SK-N-SH treated with all-trans-retinoic acid at 6 μM for 48 hours (cell line): ENCODE measurements around the gene SLC13A3.

Source experiments
- ATAC-seq: fragments of 200-7000 bp; cut with Tn5 transposase; 3 replicates; pipeline ENCODE4 v1.9.1; 2020; ENCODE audit warnings: mild to moderate bottlenecking, moderate library complexity
- BACH2 ChIP-seq: fragments of 250-450 bp; sonication (Bioruptor Pico); IDR thresholded peaks from 2 replicates; pipeline ENCODE4 v1.9.0; 2021; ENCODE audit warnings: mild to moderate bottlenecking, borderline replicate concordance
- CSDC2 ChIP-seq: fragments of 250-450 bp; sonication (Bioruptor Pico); IDR thresholded peaks from 2 replicates; pipeline ENCODE4 v1.5.0; 2020; ENCODE audit warnings: mild to moderate bottlenecking, moderate library complexity
- CSRNP3 ChIP-seq: fragments of 250-450 bp; sonication (Bioruptor Pico); IDR thresholded peaks from 2 replicates; pipeline ENCODE4 v1.5.1; 2021; ENCODE audit warnings: mild to moderate bottlenecking, moderate library complexity
- ESRRG ChIP-seq: fragments of 250-450 bp; sonication (Bioruptor Pico); IDR thresholded peaks from 2 replicates; pipeline ENCODE4 v1.6.1; 2021; ENCODE audit warnings: mild to moderate bottlenecking
- GLIS3 ChIP-seq: fragments of 250-450 bp; sonication (Bioruptor Pico); IDR thresholded peaks from 2 replicates; pipeline ENCODE4 v1.5.0; 2020; ENCODE audit warnings: mild to moderate bottlenecking, moderate library complexity
- ISL1 ChIP-seq: fragments of 250-450 bp; sonication (Bioruptor Pico); IDR thresholded peaks from 2 replicates; pipeline ENCODE4 v2.1.2; 2022; ENCODE audit warnings: mild to moderate bottlenecking, moderate library complexity
- OSR1 ChIP-seq: fragments of 250-450 bp; sonication (Bioruptor Pico); IDR thresholded peaks from 2 replicates; pipeline ENCODE4 v1.8.0; 2022; ENCODE audit warnings: moderate library complexity, mild to moderate bottlenecking, inconsistent platforms
- PPARA ChIP-seq: fragments of 250-450 bp; sonication (Bioruptor Pico); IDR thresholded peaks from 2 replicates; pipeline ENCODE4 v1.5.0; 2020; ENCODE audit warnings: mild to moderate bottlenecking, borderline replicate concordance
- RARB ChIP-seq: fragments of 250-450 bp; sonication (Bioruptor Pico); IDR thresholded peaks from 2 replicates; pipeline ENCODE4 v1.8.0; 2021; ENCODE audit warnings: mild to moderate bottlenecking, moderate library complexity
- SNAI2 ChIP-seq: fragments of 250-450 bp; sonication (Bioruptor Pico); IDR thresholded peaks from 2 replicates; pipeline ENCODE4 v1.5.0; 2020; ENCODE audit warnings: mild to moderate bottlenecking, moderate library complexity
- TCF4 ChIP-seq: fragments of 250-450 bp; sonication (Bioruptor Pico); IDR thresholded peaks from 2 replicates; pipeline ENCODE4 v1.8.0; 2021; ENCODE audit warnings: mild to moderate bottlenecking, moderate library complexity, borderline replicate concordance
- TOX ChIP-seq: fragments of 250-450 bp; sonication (Bioruptor Pico); IDR thresholded peaks from 2 replicates; pipeline ENCODE4 v1.8.0; 2021; ENCODE audit warnings: mild to moderate bottlenecking, moderate library complexity, borderline replicate concordance
- ZC3H10 ChIP-seq: fragments of 250-450 bp; sonication (Bioruptor Pico); IDR thresholded peaks from 2 replicates; pipeline ENCODE4 v1.5.1; 2021; ENCODE audit warnings: mild to moderate bottlenecking, moderate library complexity
- ZFP3 ChIP-seq: fragments of 250-450 bp; sonication (Bioruptor Pico); IDR thresholded peaks from 2 replicates; pipeline ENCODE4 v1.5.0; 2020; ENCODE audit warnings: mild to moderate bottlenecking, moderate library complexity
- ZFP30 ChIP-seq: fragments of 450-650 bp; formaldehyde crosslinking; IDR thresholded peaks from 2 replicates; pipeline ENCODE4 v1.5.0; 2022; ENCODE audit warnings: mild to moderate bottlenecking, moderate library complexity
- ZNF565 ChIP-seq: fragments of 450-650 bp; formaldehyde crosslinking; conservative IDR thresholded peaks from 2 replicates; pipeline ENCODE4 v1.5.0; 2020; ENCODE audit warnings: low read depth, mild to moderate bottlenecking, moderate library complexity
- ZNF70 ChIP-seq: fragments of 450-650 bp; formaldehyde crosslinking; IDR thresholded peaks from 2 replicates; pipeline ENCODE4 v1.5.0; 2020; ENCODE audit warnings: mild to moderate bottlenecking, moderate library complexity
- ZNF8 ChIP-seq: fragments of 450-650 bp; formaldehyde crosslinking; IDR thresholded peaks from 2 replicates; pipeline ENCODE4 v1.5.0; 2020; ENCODE audit warnings: mild to moderate bottlenecking, moderate library complexity
- TF ChIP-seq, protein P1 (sequence below): fragments of 250-450 bp; sonication (Bioruptor Pico); IDR thresholded peaks from 2 replicates; pipeline ENCODE4 v1.5.0; 2020; ENCODE audit warnings: mild to moderate bottlenecking, moderate library complexity
- TF ChIP-seq, protein P2 (sequence below): fragments of 250-450 bp; sonication (Bioruptor Pico); IDR thresholded peaks from 2 replicates; pipeline ENCODE4 v1.8.0; 2020; ENCODE audit warnings: mild to moderate bottlenecking, moderate library complexity, borderline replicate concordance
- TF ChIP-seq, protein P3 (sequence below): fragments of 250-450 bp; sonication (Bioruptor Pico); IDR thresholded peaks from 2 replicates; pipeline ENCODE4 v1.5.1; 2020; ENCODE audit warnings: low read depth, mild to moderate bottlenecking, moderate library complexity

SLC13A3 gene

GRCh38 chr20:46594725-46595124 lies 56.5 kb downstream of the SLC13A3 start:
- ATAC-seq: no peak
- TF ChIP-seq BACH2 (CRISPR knock-in tag): no peak
- no peak for TF ChIP-seq ZNF565 (CRISPR knock-in tag)
- no peak for TF ChIP-seq TCF4
- TF ChIP-seq, all 23 proteins: peak for 0

GRCh38 chr20:46592580-46593362 lies 58.5 kb downstream of the SLC13A3 start:
- ATAC-seq: no peak
- TF ChIP-seq, protein P1, sequence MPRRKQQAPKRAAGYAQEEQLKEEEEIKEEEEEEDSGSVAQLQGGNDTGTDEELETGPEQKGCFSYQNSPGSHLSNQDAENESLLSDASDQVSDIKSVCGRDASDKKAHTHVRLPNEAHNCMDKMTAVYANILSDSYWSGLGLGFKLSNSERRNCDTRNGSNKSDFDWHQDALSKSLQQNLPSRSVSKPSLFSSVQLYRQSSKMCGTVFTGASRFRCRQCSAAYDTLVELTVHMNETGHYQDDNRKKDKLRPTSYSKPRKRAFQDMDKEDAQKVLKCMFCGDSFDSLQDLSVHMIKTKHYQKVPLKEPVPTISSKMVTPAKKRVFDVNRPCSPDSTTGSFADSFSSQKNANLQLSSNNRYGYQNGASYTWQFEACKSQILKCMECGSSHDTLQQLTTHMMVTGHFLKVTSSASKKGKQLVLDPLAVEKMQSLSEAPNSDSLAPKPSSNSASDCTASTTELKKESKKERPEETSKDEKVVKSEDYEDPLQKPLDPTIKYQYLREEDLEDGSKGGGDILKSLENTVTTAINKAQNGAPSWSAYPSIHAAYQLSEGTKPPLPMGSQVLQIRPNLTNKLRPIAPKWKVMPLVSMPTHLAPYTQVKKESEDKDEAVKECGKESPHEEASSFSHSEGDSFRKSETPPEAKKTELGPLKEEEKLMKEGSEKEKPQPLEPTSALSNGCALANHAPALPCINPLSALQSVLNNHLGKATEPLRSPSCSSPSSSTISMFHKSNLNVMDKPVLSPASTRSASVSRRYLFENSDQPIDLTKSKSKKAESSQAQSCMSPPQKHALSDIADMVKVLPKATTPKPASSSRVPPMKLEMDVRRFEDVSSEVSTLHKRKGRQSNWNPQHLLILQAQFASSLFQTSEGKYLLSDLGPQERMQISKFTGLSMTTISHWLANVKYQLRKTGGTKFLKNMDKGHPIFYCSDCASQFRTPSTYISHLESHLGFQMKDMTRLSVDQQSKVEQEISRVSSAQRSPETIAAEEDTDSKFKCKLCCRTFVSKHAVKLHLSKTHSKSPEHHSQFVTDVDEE (CRISPR knock-in tag): no peak
- TF ChIP-seq TOX (CRISPR knock-in tag): no peak
- TF ChIP-seq GLIS3 (CRISPR knock-in tag): no peak
- TF ChIP-seq ZC3H10 (CRISPR knock-in tag): no peak
- no peak for TF ChIP-seq CSDC2
- TF ChIP-seq PPARA (CRISPR knock-in tag): no peak
- no peak for TF ChIP-seq ZFP3
- TF ChIP-seq, all 23 proteins: peak for 0

DNA sequence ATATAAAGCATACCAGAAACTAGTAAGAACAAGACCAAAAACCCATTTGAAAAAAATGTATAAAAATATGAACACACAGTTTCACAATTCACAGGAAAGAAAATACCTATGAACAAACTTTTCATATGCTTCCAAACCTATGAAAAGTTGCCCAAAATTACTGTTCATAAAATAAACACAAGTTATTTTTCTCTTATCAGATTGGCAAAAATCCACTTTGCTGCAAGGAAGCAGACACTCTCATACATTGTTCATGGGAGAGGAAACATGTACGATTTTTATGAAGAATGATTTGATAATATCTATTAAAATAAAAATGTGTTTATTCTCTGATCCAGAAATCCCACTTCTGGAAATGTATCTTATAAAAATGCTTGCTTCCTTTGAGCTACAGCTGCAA lies 60.8 kb downstream of the SLC13A3 start:
- TF ChIP-seq OSR1 (CRISPR knock-in tag): no peak
- TF ChIP-seq ZFP30: no peak
- no peak for TF ChIP-seq ZNF8
- no peak for TF ChIP-seq ZNF565 (CRISPR knock-in tag)
- TF ChIP-seq, protein P2, sequence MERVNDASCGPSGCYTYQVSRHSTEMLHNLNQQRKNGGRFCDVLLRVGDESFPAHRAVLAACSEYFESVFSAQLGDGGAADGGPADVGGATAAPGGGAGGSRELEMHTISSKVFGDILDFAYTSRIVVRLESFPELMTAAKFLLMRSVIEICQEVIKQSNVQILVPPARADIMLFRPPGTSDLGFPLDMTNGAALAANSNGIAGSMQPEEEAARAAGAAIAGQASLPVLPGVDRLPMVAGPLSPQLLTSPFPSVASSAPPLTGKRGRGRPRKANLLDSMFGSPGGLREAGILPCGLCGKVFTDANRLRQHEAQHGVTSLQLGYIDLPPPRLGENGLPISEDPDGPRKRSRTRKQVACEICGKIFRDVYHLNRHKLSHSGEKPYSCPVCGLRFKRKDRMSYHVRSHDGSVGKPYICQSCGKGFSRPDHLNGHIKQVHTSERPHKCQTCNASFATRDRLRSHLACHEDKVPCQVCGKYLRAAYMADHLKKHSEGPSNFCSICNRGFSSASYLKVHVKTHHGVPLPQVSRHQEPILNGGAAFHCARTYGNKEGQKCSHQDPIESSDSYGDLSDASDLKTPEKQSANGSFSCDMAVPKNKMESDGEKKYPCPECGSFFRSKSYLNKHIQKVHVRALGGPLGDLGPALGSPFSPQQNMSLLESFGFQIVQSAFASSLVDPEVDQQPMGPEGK (CRISPR knock-in tag): no peak
- TF ChIP-seq, protein P1 (CRISPR knock-in tag): no peak
- TF ChIP-seq ISL1 (CRISPR knock-in tag): no peak
- TF ChIP-seq ESRRG (CRISPR knock-in tag): no peak
- TF ChIP-seq ZC3H10 (CRISPR knock-in tag): no peak
- no peak for TF ChIP-seq ZNF70 (CRISPR knock-in tag)
- TF ChIP-seq RARB: no peak
- no peak for TF ChIP-seq ZFP3
- no peak for TF ChIP-seq PPARA (CRISPR knock-in tag)
- no peak for TF ChIP-seq CSRNP3 (CRISPR knock-in tag)
- no peak for TF ChIP-seq TCF4
- TF ChIP-seq SNAI2 (CRISPR knock-in tag): no peak
- no peak for TF ChIP-seq TOX (CRISPR knock-in tag)
- TF ChIP-seq GLIS3 (CRISPR knock-in tag): no peak
- no peak for TF ChIP-seq CSDC2
- TF ChIP-seq, protein P3, sequence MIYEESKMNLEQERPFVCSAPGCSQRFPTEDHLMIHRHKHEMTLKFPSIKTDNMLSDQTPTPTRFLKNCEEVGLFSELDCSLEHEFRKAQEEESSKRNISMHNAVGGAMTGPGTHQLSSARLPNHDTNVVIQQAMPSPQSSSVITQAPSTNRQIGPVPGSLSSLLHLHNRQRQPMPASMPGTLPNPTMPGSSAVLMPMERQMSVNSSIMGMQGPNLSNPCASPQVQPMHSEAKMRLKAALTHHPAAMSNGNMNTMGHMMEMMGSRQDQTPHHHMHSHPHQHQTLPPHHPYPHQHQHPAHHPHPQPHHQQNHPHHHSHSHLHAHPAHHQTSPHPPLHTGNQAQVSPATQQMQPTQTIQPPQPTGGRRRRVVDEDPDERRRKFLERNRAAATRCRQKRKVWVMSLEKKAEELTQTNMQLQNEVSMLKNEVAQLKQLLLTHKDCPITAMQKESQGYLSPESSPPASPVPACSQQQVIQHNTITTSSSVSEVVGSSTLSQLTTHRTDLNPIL (CRISPR knock-in tag): no peak
- ATAC-seq: no peak
